Frontal cortex (tissue), 4 donors: ENCODE data around the gene NFASC. TPM values are rescaled to one million over a fixed set of nuclear protein-coding genes. Genes with fewer than 3 reads are reported as not detected.
A peak's percentile ranks its signal among the peaks of the same experiment; 100 is the strongest.

Experiments
- DNase-seq, 2 donors: peaks; one replicate each; pipeline ENCODE4 v3.0.0; 2012; ENCODE audit warnings: low spot score in 2 of 2
- FAIRE-seq: peaks from 2 replicates; lab custom pipeline; 2012; peaks lifted over from hg19 to GRCh38; lab: Jason Lieb, UNC
- total RNA-seq: library from RNA; depleted of rRNA; stranded (reverse); fragments of >200 nt; gene quantifications from one replicate; pipeline ENCODE4 v1.2.3, GENCODE V29; 2014
- donor health status: control.
- donor health status: control.
- donor health status: control.

Gene NFASC
- total RNA-seq, 1 donor from 2014 or later = 27.3 TPM

DNA sequence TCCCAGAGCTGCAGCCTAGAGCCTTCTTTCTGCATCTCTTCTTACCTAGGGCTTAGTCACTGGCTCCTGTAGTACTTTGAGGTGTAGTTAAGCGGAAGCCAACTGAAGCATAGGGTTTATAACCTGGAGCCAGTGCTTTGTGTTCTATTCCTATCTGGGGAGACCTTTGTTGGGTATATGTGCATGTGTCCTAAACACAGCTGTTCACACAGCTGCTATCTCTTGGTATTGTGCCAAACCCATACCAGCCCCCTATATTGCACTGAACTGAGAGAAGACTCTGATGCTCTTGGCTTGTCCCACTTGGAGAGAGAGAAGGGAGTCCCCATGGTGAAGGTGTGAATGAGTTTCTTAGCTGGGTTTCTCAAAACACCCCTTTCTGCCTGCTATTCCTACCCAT lies 17.2 kb upstream of the NFASC start:
- FAIRE-seq = no peak
- DNase-seq = no peak

DNA sequence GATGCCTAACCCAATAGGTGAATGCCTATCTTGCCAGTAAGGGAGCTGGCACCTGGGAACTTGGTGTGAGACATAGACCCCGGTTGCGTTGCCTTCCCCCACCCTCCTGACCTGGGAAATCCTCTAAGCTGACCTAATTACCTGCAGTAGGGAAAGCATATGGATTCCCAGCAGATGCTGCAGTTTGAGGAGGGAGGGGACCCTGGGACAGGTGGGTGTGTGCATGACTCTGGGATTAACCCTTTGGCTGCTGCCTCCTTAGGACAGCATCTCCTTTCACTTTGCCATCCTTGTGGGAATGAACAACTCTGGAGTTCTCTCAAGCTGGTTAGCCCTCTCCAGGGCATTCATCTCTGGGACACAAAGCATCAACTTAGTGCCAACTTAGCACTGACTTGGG lies 16.4 kb upstream of the NFASC start:
- FAIRE-seq = no peak
- DNase-seq = no peak

DNA sequence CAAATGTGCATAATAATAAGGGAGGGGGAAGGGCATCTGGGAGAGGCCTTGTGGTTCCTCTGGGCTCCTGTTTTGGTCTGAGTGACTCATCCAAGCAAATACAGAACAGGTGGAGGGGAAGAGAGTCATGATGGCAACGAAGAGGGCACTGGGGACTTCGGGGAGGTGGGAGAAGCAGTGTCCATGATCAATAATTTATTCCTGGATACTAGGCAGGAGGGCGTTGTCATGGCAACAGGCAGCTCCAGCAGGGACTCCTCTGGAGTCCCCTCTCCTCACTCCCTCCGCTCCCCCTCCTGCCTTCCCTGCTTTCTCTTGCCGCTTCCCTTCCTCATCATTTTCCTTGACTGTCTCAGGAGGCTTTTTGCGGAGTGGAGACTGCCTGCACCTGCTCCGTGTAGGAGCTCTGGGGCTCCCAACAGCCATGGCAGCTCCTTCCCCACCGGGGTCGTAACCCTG lies 12.3 kb upstream of the NFASC start:
- no peak for FAIRE-seq
- DNase-seq = no peak

DNA sequence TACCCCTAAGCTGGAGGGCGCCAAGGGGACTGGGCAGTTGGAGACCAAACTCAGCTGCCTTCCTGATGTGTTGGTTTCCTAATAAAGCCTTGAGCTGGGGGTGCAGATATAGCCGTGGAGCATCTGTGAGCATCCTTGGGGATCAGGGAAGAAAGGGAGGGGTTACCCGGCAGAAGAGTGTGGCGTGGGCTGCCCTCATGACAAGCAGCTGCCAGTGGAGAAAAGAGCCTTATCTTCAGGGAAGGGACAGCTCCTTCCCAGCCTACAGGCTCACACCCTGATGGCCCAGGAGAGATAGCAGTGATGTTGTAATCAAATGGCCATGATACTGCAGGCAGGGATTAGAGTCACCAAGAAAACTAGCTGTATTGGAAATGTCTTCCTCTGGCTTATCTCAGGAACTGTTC lies 10.8 kb upstream of the NFASC start:
- FAIRE-seq (no peak), DNase-seq (no peak)

DNA sequence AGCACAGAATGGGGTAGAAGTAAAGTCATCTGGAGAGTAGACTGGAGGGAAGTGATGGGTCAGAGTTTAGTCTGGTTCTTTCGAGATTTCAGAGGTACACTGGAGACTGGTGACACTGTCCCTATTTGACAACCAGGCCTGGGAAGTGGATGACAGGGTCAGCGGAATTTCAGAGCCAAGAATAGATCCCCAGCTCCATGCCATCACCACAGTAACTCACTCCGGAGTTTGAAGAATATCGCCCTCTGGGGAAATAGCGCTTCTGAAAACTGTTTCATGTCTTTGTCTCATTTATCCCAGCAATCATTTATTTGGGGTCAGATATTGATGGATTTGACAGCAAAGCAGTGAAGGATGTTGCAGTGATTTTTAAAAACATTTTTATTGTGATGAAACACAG lies 7.6 kb upstream of the NFASC start:
- no peak for FAIRE-seq

DNA sequence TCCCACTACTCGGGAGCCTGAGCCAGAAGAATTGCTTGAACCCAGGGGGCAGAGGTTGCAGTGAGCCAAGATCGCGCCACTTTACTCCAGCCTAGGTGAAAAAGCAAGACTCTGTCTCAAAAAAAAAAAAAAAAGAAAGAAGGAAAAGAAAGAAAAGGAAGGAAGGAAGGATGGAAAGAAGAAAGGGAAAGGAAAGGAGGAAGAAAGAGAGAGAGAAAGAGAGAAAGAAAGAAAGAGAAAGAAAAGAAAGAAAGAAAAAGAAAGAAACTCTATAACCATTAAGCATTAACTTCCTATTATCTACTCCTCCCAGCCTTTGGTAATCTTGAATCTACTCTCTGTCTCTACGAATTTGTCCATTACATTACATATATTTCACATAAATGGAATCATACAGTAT lies 6.9 kb upstream of the NFASC start:
- no peak for FAIRE-seq
- DNase-seq = no peak

More for the DNA sequence above, 7.6 kb upstream of the NFASC start:
- no peak for DNase-seq

DNA sequence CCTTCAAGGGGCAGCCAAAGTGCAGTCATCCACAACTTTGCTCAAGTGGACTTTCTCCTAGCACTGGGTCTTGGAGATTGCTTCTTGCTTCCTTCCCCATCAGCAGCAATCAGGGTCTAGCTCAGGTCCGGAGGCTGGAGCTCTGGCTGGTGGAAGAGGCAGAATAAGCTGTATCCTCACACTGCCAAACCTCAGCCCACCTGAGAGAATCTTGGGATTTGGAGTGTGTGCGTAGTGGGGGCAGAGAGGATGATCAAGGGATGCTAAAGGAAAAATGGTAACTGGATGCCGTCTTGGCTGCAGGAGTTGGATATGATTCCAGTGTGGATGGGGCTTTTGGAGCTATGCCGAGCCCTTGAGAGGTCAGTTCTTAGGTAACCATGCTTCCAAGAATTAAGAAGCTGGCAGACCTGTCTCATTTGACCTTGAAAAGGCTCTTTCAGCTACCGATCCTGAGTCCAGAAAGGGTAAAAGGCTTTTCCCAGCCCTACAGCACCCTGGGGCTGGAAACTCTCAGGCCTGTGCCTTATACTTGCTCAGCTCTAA lies 4.5 kb upstream of the NFASC start:
- DNase-seq = no peak
- FAIRE-seq = no peak

DNA sequence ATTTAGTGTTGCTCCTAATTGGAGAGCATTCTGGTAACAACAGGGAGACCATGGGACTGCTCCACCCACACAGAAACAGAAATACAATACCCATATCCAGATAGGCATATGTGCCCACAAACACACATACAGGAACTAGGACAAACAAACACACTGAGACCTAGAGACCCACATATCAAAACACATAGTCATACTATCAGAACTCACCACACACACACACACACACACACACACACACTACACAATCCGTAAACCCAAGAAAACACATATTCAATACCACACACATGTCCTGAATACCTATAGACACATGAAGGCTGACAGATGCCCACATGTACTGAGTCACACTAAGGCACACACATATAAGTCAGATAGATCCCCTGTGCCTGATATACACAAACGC lies 3.5 kb upstream of the NFASC start:
- FAIRE-seq (no peak), DNase-seq (no peak)

DNA sequence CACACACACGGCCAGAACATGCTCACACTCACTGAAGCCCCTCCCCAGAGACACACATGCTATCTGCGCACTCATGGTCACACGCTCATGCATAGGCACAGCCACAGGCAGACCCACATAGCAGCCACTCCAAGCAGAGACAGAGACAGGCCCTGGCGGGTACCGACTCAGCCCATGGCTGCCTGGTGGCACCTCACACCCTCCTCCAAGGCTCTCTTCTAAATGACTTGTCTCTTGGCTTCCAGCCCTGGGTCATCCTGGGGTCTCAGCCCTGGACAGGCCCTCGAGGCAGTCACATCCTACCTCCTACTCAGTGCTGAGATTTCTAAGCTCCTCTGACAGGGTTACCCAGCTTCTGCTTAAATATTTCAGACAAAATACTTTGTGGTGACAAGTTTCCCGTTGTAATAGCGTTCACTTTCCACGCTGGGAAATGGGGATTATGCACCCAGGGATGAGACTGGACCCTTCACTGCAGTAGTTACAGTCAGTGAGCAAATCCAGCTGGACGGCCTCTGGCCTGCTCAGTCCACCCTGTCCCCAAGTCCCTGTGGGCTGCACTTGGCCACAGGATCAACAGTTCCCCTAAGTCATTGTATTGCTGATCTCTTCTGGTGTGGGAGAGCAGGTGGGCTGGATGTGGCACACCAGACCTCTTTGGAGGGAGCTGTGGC lies 2.9 kb upstream of the NFASC start:
- DNase-seq = no peak
- FAIRE-seq = no peak

DNA sequence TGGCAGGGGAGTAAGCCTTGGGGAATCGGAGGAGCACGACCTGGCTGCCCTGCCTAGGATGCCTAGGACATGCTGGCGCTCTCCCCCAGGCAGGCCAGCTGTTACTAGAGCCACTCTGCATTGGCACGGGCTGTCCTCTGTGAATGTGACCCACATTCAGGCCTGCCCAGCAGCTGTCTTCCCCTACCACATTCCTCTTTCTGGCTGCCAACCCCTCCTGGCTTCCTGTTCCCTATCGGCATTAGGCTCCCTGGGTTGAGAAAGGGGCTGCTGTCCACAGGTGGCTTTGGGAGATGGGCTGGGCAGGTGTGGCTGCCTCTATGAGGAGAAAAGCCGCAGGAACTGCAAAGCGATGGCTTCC lies 2.3 kb upstream of the NFASC start:
- FAIRE-seq (no peak), DNase-seq (peak; percentile 29 to 44)

DNA sequence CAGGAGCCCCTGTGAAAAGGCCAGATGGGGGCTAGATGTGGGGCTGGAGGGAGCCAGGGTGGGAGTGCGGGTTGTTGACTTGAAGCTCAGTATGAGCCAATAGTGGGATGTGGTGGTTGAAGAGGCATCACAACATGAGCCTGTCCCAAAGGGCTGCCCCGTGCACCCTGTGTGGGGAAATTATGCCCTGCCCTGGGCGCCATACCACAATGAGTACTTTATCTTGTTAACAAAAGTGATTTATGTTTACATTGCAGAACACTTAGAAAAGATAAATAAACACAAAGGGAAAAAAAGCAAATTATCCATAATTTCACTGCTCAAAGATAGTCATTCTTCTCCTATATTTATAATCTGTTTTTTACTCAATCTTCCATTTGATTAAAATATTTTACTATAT lies 1.6 kb upstream of the NFASC start:
- FAIRE-seq (no peak), DNase-seq (no peak)

DNA sequence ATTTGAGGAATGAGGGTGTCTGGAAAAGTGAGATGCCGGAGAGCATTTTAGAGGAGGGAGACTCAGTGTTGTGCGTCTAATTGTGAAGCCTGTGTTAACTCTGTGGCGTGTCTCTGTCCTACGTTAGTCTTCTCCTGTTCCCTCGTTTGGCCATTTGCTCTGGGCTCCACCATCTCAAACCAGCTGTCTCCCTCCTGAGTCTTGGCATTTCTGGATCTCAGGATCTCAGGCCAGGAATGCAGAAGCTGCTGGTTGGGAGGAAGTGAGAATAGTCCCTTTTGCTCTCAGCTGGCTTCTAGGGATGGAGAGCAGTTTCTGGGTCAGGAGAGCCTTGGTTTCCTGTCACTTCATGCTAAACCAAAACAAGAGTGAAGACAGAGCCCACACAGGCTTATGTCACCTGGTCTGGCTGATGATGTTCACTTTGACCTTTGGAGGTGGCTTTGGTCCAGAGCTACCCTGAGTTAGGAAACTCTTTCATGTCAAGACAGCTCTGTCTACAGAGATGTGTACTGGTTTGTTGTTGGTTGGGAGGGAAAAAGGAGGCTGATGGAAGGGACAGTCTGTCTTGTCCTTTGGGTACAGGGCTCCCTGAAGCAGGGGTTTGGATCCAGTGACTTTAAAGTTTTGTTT lies 859 bp downstream of the NFASC start:
- FAIRE-seq = no peak
- DNase-seq = no peak

DNA sequence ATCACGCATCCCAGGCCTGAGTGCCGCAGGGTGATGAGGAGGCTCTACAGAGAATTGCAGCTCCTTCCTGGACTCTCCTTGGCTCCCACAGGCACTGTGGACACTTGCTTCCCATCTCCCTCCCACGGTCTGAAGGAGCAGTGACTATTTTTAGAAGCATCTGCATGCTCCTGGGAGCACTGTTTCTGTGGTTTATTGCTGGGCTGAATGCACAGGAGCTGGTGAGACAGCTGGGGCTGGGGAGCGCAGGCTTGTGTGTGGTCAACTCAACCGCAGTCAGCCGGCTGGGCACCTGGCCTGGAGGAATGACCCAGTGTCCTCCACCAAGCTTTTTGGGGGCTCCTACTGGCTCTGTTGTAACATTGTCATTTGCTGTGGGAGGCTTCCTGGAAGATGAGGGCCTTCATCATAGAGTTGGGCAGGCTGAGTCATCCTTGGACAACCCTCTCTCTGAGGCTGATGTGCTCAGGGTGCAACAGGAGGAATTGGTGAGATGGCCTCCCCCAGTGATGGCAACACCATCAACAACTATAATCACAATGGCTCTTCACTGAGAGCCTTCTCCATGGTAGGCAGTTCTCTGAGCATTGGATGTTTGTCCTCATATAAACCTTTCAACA lies 1.7 kb downstream of the NFASC start:
- FAIRE-seq = no peak
- no peak for DNase-seq

DNA sequence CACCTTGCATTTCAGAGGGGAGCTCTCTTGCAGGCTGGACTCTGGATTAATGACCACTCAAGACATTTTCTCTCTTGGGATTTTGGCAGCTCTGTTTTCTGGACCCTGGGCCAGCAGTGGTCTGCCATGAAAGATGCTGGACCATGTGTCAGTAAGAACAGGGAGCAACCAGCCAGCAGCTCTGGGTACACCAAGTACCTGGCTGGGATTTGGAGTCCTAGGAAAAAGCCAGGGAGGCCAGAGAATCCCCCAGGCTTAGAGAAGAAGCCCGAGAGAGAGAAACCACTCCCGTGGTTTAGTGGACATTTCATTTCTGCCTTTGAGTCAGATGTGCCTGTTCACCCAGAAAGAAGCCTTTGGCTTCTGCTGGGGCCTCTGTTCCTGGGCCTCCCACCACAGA lies 2.5 kb downstream of the NFASC start:
- no peak for FAIRE-seq
- no peak for DNase-seq

DNA sequence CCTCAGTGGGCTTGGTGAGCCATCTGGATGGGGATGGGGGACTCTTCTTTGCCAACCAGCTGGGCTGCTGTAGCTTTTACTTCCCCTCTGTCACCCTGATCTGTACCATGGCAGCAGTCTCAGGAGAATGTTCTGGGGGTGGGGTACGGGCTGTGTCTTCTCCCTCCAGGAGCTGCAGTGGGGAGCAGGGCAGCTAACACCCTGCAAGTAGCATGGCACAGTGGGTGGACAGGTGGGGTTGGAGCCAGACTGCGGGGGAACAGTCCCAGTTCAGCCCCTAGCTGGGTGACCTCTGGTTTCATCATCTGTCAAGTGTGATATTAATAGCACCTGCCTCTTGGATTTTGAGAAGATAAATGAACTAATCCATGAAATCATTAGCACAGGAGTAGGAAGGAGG lies 3.1 kb downstream of the NFASC start:
- DNase-seq = no peak
- FAIRE-seq = no peak

DNA sequence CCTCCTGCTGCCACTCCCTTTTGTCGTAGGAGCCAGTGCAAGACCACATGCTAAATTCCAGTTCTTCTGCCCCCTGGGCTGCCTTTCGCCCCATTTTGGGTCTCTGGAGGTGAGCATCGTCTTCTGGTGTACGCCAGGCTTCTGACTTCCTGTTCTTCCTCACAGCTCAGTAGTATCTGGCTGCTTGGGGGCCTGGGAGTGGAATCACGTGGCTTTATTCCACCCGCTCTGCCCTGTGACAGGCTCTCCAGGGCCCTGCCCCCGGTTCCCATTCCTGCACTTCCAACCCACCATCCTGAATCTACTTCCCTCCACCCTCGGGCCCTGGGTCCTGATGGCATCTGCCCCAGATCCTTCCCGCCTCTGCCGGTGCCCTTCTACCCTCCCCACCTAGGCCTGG lies 3.6 kb downstream of the NFASC start:
- no peak for FAIRE-seq
- no peak for DNase-seq

DNA sequence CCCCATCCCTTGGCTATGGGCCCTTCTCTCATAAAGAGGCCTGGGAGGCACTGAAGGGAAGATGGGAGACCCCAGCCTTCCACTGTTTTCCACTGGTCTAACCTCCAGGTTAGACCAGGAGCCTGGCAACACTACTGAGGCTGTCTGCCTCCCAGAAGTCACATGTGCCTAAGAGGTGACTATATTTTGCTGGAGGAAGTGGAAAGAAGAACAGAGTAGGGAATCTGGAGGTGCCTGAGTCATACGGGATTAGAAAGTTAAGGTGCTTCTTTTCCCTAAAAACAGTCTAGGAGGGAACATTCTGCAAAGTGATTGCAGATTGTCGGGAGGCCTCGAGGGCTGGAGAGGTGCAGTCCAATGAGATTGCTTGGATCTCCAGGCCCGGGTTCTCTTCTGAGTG lies 4.6 kb downstream of the NFASC start:
- DNase-seq (no peak), FAIRE-seq (no peak)

DNA sequence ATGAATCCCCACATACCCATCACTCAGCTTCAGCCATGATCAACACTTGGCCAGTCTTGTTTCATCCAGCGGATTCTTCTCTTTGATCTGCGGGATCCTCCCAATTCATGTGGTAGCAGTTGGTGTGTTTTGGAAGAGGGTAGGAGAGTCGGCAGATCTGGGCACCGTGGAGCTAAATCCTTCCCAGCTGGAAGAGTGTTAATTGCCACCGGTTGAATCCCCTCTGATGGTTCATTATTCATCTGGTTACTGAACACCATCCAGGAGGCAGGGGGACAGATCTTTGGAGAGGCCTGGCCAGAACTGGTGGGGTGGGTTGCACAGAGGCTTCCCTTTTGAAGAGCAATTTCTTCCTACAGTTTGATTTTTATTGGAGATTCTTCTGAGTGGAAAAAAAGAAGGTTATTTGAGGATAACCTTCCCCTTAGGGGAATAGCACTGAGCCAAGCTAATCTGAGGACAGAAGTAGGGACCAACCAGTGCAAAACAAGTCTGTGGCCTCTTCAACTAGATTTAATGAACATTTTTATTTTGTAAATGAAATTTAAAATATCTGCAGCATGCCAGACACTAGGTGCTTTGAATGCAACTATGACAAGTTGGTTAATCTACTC lies 8.1 kb downstream of the NFASC start:
- no peak for DNase-seq
- no peak for FAIRE-seq

DNA sequence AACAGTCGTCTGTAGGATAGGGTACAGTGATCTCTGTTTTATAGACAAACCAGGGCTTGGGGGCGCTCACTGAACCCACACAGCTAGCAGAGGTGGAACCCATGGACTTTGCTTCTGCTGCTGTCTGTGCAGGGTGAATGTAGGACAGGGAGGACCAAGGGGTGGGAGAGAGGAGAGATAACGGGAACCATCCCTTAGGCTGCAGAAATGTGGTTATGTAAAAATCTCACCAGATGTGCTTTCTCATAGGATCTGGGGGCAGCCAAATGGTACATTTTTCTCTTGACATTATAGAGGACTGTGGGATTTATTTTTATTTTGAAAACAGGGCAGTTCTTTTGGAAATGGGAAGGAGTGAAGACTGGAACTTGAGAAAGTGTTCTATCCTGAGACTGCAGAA lies 8.7 kb downstream of the NFASC start:
- FAIRE-seq (no peak), DNase-seq (no peak)

DNA sequence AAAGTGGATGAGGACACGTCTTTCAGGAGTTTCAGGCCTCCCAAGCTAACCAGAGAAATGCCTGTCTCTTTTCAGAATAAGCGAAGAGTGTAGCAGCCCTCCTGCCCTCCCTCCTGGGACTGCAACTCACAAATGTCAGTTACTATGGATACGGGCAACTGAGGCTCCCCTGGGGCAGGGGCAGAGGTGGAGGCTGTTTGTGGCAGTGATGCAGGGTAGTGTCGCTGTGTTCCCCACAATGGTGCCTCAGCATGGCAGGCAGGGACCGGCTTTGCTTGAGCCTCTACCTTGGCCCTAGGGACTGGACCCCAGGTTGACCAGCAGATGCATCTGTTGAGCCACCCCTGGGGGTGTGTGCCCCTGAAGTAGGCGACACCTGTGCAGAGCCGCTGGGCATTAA lies 10.2 kb downstream of the NFASC start:
- no peak for DNase-seq

DNA sequence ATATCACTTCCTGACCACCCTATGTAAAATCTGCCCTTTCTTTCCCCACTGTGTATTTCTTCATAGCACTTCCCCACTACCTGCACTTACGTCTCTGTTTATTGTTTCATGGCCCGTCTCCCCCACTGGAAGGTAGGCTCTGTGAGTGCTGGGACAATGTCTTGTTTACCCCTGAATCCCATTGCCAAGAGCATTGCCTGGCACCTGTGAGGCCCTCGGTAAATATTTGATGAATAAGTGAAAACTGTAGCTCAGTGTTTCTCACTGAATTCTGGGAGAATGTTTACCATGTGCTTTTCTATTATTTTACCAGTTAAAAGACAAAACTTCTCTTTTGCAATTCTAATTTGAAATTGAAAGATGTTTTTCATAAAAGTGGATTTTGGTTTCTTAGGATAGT lies 11.8 kb downstream of the NFASC start:
- DNase-seq (no peak), FAIRE-seq (no peak)

More for the DNA sequence above, 10.2 kb downstream of the NFASC start:
- FAIRE-seq = no peak
